HG03066 (cell line): ENCODE measurements around the gene LPCAT1.
"Not testable (repeated sequence)": the region's sequence is repeated elsewhere in the genome, so short reads cannot be mapped to it uniquely, and the experiment has no call there.

Experiments
- ATAC-seq: cut with Tn5 transposase; IDR thresholded peaks from one replicate; pipeline ENCODE4 v1.9.1; 2021; ENCODE audit warnings: low read depth; ENCODE audit not compliant: unreplicated experiment

The LPCAT1 gene

GRCh38 chr5:1525624-1526189 lies 1.9 kb upstream of the LPCAT1 start:
- no peak for ATAC-seq

GRCh38 chr5:1524799-1525623 lies 1.3 kb upstream of the LPCAT1 start:
- no peak for ATAC-seq

DNA sequence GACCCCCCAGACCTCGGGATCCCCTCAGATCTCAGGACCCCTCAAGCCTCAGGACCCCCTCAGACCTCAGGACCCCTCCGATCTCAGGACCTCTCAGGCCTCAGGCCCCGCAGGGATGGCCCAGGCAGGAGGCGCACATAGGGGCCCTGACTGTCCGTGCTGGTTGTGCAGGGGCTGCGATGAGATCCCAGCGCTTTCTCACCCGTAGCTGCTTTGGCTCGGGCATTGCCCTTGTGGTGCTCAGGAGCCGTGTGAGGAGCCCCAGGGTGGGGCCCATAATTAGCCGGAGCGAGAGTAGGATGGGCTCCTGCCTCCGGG lies 680 bp upstream of the LPCAT1 start:
- ATAC-seq, result no peak

GRCh38 chr5:1523480-1523792 lies 324 bp downstream of the LPCAT1 start:
- ATAC-seq, result peak; percentile 25

DNA sequence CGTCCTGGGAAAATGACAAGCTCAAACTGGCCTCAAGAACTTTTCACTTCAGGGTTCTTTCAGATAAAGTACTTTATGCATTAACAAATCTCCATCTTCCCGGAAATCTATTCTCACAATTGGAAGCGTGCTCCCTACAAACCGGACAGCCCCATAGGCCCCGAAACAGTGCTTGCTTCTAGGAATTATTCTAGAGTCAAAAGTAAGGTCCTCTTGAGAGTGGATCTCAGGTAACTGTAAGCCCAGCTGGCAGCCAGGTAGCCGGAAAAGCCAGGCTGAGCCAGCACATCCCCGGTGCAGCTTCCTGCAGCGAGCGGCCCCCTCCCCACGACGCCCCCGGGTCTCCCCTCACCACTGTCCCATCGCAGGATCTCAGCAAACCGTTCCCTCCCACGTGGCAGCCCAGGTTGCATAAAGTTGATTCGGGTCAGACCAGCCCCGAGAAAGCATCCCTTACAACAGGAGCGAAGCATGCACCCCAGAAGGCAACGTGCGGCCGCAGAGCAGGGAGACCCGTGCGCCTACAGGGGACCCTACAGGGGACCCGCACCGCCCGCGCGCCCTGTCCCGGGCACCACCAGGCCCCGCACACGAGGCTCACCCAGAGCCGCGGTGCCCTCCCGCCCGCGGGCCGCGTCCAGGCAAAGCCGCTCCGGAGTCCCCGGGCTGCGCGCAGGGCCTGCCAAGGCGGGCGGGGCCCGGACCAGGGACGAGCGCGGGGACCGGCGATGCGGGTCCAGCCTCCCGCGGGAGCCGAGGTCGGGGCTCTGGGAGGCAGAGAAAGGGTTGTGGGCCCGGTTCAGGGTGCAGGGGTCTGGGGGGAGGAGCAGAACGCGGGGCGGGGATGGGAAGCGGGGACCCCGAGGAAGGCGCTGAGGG lies 920 bp downstream of the LPCAT1 start:
- peak; percentile 1 for ATAC-seq

DNA sequence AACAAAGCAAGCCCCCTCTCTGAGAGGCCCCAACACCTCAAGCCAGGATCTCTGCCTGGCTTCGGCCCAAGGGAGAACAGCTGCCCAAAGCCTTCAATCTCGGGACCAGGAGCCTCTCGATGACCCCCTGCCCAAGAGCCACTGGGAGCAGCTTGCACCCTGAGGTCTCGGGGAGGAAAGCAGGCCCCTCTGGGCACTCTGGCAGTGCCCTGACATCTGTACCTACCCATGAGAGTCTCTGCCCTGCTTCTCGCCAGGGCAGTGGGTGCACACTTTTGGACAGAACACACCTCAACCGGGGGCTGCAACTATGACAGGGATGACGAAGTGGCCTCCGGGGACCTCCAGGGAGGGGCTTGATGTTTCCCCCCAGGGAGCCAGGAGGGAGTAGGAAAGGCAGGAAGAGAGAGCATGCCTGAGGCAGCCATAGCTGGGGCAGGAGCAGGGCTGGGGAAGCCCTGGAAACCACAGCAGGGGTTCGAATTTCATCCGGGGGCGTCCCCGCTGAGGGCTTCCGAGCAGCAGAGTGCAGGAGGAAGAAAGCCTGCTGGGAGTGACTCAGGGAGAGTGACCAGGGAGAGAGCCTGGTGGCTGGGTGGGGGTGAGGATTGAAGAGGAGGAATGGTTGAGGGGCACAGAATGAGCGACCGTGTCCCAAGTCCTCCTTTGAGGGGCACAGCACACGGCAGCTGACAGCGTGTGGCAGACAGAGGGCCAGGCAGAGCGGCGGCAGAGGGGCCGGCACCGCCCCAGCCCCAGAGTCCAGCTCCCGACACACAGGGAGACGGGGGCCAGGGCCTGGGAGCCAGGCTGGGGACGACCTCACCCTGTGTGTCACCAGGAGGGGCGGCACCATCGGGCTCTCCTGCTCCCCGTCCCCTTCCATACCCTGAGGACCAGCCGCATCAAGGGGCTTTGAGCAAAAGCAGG lies 1.8 kb downstream of the LPCAT1 start:
- ATAC-seq, result no peak

GRCh38 chr5:1520791-1521453 lies 2.8 kb downstream of the LPCAT1 start:
- no peak for ATAC-seq

DNA sequence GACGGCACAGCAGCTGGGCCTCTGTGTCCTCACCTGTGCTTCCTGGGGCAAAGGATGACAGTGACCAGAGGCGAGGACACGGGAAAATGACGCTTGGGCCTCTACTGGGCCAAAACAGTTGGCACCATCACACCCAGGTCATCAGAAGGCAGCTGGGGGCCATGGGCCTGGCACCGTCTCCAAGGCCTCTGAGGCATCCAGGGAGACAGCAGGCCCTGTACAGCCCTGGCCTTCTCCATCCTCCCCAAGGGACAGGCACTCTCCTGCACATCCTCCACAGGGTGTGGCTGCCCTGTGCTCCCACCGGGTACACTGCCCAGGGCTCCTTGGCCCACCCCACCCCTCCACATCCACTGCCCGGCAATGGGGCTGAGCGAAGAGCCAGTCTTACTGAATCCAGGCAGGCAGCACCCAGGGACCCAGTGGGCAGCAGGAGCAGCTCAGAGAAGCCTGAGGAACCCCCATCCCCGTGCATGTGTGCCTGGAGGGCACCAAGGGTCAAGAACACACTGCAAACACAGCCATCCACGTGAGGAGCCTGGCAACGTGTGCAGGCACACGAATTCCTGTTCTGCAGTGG lies 4.0 kb downstream of the LPCAT1 start:
- no peak for ATAC-seq

DNA sequence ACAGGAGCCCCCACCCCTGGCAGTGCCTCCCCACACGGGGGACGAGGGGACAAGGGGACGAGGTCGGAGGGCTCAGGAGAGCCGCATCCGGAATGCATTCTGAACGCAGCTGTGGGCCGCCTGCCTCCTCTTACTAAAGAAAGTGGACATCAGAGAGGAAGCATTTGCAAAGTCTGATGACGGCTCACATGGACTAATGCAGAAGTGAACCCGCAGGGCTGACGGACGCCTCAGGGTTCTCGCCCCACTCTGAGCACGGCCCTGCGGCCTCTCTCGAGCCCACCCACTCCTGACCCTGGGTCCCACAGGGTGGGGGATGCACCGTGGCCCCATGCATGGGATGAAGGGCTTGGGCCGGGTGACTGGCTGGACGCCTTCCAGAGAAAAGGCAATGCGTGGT lies 5.9 kb downstream of the LPCAT1 start:
- ATAC-seq, result no peak

DNA sequence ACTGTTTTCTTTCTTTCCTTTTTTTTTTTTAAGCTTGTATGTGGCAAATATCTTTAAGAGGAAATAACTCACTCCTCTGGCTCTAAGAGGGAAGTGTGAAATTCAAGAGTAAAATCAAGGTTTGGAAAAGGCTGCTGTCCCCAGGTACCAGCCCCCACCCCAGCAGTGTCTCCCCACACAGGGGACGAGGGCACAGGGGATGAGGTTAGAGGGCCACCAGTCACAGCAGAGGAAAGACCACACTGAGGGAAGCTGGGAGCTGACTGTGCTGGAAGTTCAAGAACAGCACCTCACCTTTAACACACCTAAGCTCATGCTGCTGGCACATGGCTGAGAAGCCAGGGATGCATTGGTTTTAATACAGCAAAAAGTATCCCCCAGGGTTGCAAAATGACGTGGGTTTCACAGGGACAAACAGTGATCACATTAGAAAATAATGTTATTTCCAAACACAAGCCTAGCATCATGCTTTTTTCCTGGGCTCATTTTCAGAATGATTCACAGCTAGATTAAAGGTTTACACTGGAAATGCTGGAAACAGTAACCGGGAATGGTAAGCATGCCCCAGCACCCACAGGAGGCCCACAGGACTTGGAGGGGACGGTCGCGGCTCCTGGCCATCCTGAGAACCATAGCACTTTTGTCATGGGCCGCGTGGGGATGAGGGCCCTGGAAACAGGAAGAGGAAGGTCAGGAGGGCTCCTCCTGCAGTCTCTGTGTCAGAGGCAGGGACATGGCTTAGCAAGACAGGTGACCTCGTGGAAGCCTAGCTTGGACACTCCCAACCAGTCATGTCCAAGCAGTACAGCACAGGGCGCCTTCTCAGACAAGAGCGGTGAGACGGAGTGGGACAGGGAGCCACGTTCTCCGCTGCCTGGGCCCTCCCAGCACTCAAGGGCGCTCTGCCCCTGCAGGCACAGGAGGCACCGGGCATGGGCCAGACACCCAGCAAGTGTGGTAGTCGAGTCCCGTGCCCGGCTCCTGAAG lies 6.9 kb downstream of the LPCAT1 start:
- no peak for ATAC-seq

DNA sequence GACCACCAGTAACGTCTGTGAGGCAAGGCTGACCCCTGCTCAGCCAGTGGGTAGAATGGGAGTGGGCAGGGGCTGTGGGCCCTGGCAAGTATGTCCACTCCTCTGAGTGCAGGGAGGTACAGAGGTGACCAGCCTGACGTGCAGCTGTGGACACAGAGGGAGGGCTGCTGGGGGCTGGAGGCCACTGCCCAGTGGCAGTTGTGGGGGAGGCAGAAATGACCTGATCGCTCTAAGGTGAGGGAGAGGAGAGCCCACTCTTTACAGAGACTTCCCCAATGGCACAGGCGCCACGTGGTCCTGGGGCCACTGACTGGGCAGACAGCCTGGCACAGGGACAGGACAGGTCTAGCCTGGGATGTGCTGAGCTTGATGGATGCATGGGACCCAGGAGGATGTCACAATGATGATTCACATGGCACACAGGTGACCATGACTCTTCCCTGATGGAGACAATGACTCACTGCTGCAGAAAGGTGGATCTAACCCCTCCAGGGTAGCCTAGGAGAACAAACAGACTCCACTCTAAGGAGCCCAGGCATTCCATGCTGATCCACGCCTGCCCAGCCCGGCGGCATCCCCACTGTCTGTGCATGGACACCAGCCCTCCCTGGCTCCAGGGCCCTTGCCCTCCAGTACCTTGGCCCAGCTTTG lies 7.7 kb downstream of the LPCAT1 start:
- ATAC-seq, result no peak

- no peak for ATAC-seq
Measured at GRCh38 chr5:1515311-1515920, 8.3 kb downstream of the LPCAT1 start.

DNA sequence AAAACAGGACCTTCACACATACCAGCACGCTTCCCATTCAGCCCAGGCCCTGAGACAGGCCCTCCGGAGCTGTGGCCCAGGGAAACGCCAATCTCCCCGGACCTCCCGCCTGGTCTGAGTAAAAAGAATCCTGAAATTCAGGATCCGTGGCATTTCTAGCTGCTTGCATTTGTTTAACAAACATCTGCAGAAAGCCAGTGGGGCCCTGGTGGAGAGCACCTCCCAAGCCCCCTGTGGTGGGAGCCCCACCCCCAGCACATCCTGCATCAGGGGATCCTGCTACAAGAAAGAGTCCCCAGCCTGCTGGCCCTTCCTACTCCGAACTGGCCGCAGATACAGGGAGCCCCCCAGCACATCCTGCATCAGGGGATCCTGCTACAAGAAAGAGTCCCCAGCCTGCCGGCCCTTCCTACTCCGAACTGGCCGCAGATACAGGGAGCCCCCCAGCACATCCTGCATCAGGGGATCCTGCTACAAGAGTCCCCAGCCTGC lies 8.9 kb downstream of the LPCAT1 start:
- ATAC-seq, result not testable (repeated sequence)

GRCh38 chr5:1514027-1514818 lies 9.5 kb downstream of the LPCAT1 start:
- ATAC-seq, result no peak

- ATAC-seq, result no peak
Measured at GRCh38 chr5:1513326-1514026, 10.3 kb downstream of the LPCAT1 start.
